Body of pancreas (tissue), 4 donors: Measurements from ENCODE around the gene ZBTB47. TPM values are rescaled to one million over a fixed set of nuclear protein-coding genes. Genes with fewer than 3 reads are reported as not detected.

ENCODE experiments used
- ATAC-seq: fragments of 150-250 bp; one replicate; pipeline ENCODE4 v1.9.1; 2016
- DNase-seq, 4 donors: peaks; one replicate each; pipeline ENCODE4 v3.0.0-alpha.2; 2019
- H3K27ac ChIP-seq, 4 donors: fragments of 200-600 bp; sonication (generic); 1 replicate in 3 of 4; 2 replicates in 1 of 4; pipeline versions ENCODE4 v1.5.1 to v1.6.1; 2016 to 2019; ENCODE audit warnings: mild to moderate bottlenecking in 1 of 4, mixed read lengths in 1 of 4, moderate library complexity in 1 of 4
- H3K27me3 ChIP-seq, 2 donors: fragments of 200-600 bp; sonication (generic); one replicate each; pipeline ENCODE4 v1.6.0; 2016; ENCODE audit warnings: mild to moderate bottlenecking in 1 of 2
- H3K36me3 ChIP-seq, 2 donors: fragments of 200-600 bp; sonication (generic); replicated peaks in 1 of 2; 2 replicates each; pipeline ENCODE4 v1.5.1; 2016; ENCODE audit warnings: low read depth in 2 of 2; ENCODE audit not compliant: insufficient read depth in 1 of 2
- H3K4me1 ChIP-seq: fragments of 200-600 bp; sonication (generic); one replicate; pipeline ENCODE4 v1.6.0; 2016
- H3K4me3 ChIP-seq, 2 donors: fragments of 200-600 bp; sonication (generic); 1 replicate in 1 of 2; 2 replicates in 1 of 2; pipeline ENCODE4 v1.5.1; 2016 to 2019
- H3K9me3 ChIP-seq, 3 donors: fragments of 200-600 bp; sonication (generic); 1 replicate in 2 of 3; 2 replicates in 1 of 3; pipeline ENCODE4 v1.5.1; 2016
- CTCF ChIP-seq, 7 experiments: fragments of 450-650 bp in 4 of 7; fragments of 200-600 bp in 3 of 7; sonication (generic) in 3 of 7; IDR thresholded peaks; one replicate each; pipeline ENCODE4 v1.5.1; 2016 to 2019; ENCODE audit warnings: antibody characterized with exemption in 7 of 7
- POLR2A ChIP-seq, 3 donors: fragments of 450-650 bp; IDR thresholded peaks; one replicate each; pipeline ENCODE4 v1.6.1; 2016; ENCODE audit warnings: antibody characterized with exemption in 3 of 3, mild to moderate bottlenecking in 2 of 3
- WGBS, 2 donors: methylation state at CpG; one replicate each; pipeline ENCODE4 v1.1.5; 2017; 5-methylcytosine and 5-hydroxymethylcytosine counted together
- intact Hi-C: fragments of 100-400 bp; cut with DNase I; formaldehyde crosslinking; loops from one replicate; pipeline ENCODE4 v1.15.1; 2023
- total RNA-seq, 2 donors: library from RNA; depleted of rRNA; stranded (reverse); fragments of >200 nt; gene quantifications; one replicate each; pipeline ENCODE4 v1.1.0, GENCODE V29; 2016

The ZBTB47 gene
- total RNA-seq, 2 donors from 2014 or later: 19.7 to 20.4 TPM

- ATAC-seq: no peak
- DNase-seq: no peak
- TF ChIP-seq POLR2A (IDR thresholded peaks at IDR 0.05) (no peak), CTCF (IDR thresholded peaks at IDR 0.05) (no peak)
- Histone ChIP-seq H3K36me3 (no peaks in the 10 kb centered on the region), H3K27ac (no peak overlapping the region), H3K4me3 (no peak overlapping the region), H3K9me3 (no peaks in the 10 kb centered on the region), H3K4me1 (no peaks in the 10 kb centered on the region), H3K27me3 (no peaks in the 10 kb centered on the region)
- WGBS, 2 donors: 45 to 56% methylated on average over 3 of the region's 3 CpGs
- intact Hi-C loops: no loop called here
These were observed 20.6 kb downstream of the ZBTB47 start for GRCh38 chr3:42674146-42674545.

GRCh38 chr3:42675909-42676308, 22.4 kb downstream of the ZBTB47 start:
- DNase-seq (no peak), ATAC-seq (no peak)
- Histone ChIP-seq H3K27ac (no peak overlapping the region), H3K4me1 (no peaks in the 10 kb centered on the region), H3K4me3 (no peak overlapping the region), H3K36me3 (no peaks in the 10 kb centered on the region), H3K27me3 (no peaks in the 10 kb centered on the region), H3K9me3 (no peaks in the 10 kb centered on the region)
- intact Hi-C loops: no loop called here
- 74 to 79% methylated on average over 2 of the region's 2 CpGs for WGBS, 2 donors
- TF ChIP-seq POLR2A (IDR thresholded peaks at IDR 0.05) (no peak), CTCF (IDR thresholded peaks at IDR 0.05) (no peak)

GRCh38 chr3:42678447-42678846, 24.9 kb downstream of the ZBTB47 start:
- DNase-seq (no peak), ATAC-seq (no peak)
- H3K27ac ChIP-seq: no peak overlapping the region
- H3K4me1 ChIP-seq: no peaks in the 10 kb centered on the region
- no peak overlapping the region for H3K4me3 ChIP-seq
- H3K9me3 ChIP-seq: no peaks in the 10 kb centered on the region
- TF ChIP-seq POLR2A (IDR thresholded peaks at IDR 0.05) (no peak), CTCF (IDR thresholded peaks at IDR 0.05) (no peak)
- no peaks in the 10 kb centered on the region for H3K27me3 ChIP-seq
- intact Hi-C loops: no loop called here
- no peaks in the 10 kb centered on the region for H3K36me3 ChIP-seq
- WGBS, 2 donors: 61 to 62% methylated on average over 2 of the region's 2 CpGs

GRCh38 chr3:42680271-42680670, 26.8 kb downstream of the ZBTB47 start:
- Histone ChIP-seq H3K36me3 (no peaks in the 10 kb centered on the region), H3K4me3 (no peak overlapping the region), H3K9me3 (no peaks in the 10 kb centered on the region), H3K27ac (no peak overlapping the region), H3K4me1 (no peaks in the 10 kb centered on the region), H3K27me3 (peaks cover 0 to 1% of the 10 kb centered on the region in 2 donors)
- intact Hi-C loops: no loop called here
- TF ChIP-seq CTCF (IDR thresholded peaks at IDR 0.05) (no peak), POLR2A (IDR thresholded peaks at IDR 0.05) (no peak)
- 83 to 91% methylated on average over 1 of the region's 1 CpG for WGBS, 2 donors
- ATAC-seq (no peak), DNase-seq (no peak)

- DNase-seq (no peak), ATAC-seq (no peak)
- intact Hi-C loops: no loop called here
These were observed 27.3 kb downstream of the ZBTB47 start for GRCh38 chr3:42680806-42681205.

More at GRCh38 chr3:42680806-42681205, 27.3 kb downstream of the ZBTB47 start:
- TF ChIP-seq POLR2A (IDR thresholded peaks at IDR 0.05) (no peak), CTCF (IDR thresholded peaks at IDR 0.05) (no peak)
- Histone ChIP-seq H3K4me1 (peaks cover under 1% of the 10 kb centered on the region), H3K36me3 (no peaks in the 10 kb centered on the region), H3K9me3 (no peaks in the 10 kb centered on the region), H3K27ac (no peak overlapping the region), H3K27me3 (peaks cover 0 to 6% of the 10 kb centered on the region in 2 donors), H3K4me3 (no peak overlapping the region)
- WGBS, 2 donors: 68 to 73% methylated on average over 4 of the region's 4 CpGs
